HG02642 (cell line): Measurements from ENCODE around the gene MAL.
"Not testable (repeated sequence)": the region's sequence is repeated elsewhere in the genome, so short reads cannot be mapped to it uniquely, and the experiment has no call there.

Experiments used
- ATAC-seq: cut with Tn5 transposase; IDR thresholded peaks from one replicate; pipeline ENCODE4 v1.9.1; 2021; ENCODE audit warnings: mild to moderate bottlenecking; ENCODE audit not compliant: unreplicated experiment, poor library complexity

The MAL gene

GRCh38 chr2:95077530-95077825 is 52.0 kb downstream of the MAL start:
- ATAC-seq, result no peak

- ATAC-seq, result no peak
Observed at GRCh38 chr2:95077861-95078603, 52.5 kb downstream of the MAL start.

DNA sequence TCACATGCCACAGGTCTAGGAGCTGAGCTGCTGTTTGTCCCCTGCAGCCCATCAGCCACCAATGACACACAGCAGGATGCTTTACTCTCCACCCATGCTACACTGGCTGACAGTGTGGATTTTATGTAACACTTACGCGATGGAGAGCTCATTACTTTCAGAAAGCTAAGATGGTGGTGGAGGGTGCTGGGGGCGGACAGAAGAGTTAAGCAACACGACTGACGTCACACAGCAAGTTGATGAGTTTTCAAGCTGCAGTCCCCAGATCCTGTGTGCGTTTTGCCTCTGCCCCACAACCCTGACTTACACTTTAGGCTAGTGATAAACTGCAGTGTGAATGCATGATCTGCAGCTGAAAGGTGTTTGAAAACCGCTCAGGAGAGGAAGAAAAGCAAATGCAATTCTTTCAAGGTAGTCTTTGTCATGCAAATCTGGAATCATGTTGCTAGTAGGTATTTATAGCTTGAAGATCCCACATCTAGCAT is 53.7 kb downstream of the MAL start:
- ATAC-seq, result no peak

DNA sequence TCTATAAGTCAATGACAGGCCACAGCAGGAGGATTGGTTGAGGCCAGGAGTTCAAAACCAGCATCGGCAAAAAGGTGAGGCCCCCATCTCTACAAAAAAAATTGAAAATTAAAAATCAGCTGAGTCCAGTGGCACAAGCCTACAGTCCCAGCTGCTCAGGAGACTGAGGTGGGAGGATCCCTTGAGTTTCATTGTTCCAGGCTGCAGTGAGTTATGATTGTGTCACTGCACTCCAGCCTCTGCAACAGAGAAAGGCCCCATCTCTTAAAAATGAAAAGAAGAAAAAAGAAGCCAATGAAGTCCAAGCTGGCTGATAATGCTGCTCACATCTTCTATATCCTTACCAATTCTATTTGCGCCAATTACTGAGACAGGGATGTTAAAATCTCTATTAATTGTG is 57.0 kb downstream of the MAL start:
- no peak for ATAC-seq

- no peak for ATAC-seq
Observed at GRCh38 chr2:95086017-95086416, 60.5 kb downstream of the MAL start.

DNA sequence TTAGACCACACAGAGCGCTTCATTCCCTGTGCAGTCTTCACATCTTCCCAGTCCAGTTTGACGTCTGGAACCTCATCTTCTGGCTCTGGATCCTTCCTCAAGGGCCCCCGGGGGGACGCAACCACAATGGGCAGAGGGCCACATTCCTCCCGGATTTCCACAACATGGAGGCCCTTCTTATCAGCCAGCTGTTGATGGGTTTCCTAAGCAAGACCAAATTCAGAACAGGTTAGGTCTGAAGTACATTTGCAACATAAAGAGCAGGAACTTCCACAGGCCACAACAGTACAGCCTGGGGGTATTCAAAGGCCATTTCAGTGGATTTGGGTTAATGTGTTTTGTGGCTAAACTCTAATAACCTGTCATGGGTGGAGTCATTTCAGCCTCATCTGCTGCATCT is 61.9 kb downstream of the MAL start:
- ATAC-seq, result no peak

DNA sequence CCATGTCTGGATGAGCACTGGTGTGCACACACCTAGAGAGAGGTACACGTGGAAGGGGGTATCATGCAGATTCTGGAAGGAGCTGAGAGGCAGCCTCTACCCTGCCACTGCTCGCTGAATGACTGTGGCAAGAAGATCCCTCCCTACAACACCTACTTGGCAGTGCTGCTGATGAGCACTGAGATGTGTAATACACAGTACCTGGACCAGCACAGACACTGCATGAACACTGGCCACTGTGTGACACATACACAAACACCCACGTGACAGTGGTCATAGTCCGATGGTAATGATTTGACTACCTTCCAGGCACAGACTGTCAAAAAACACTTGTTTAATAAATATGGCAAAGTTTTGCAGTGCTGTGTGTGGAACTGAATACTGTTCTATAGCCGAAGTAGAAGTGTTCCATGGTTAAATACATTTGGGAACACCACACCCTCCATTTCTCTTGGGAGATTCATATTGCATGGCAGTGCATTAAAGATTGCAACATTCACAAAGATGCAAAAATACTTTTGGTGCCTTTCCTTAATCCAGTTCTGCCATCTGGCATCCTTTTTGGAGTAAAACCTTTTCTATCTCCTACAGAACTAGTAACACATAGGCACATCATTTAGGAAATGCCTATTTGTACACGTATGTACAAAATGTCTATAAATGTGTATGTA is 66.5 kb downstream of the MAL start:
- ATAC-seq, result no peak

DNA sequence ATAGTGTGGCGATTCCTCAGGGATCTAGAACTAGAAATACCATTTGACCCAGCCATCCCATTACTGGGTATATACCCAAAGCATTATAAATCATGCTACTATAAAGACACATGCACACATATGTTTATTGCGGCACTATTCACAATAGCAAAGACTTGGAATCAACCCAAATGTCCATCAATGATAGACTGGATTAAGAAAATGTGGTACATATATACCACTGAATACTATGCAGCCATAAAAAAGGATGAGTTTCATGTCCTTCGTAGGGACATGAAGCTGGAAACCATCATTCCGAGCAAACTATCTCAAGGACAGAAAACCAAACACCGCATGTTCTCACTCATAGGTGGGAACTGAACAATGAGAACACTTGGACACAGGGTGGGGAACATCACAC is 72.8 kb downstream of the MAL start:
- not testable (repeated sequence) for ATAC-seq

- ATAC-seq, result no peak
Observed at GRCh38 chr2:95099910-95100309, 74.4 kb downstream of the MAL start.
